ENCODE results near the gene ELF1.

Gene ELF1

DNA sequence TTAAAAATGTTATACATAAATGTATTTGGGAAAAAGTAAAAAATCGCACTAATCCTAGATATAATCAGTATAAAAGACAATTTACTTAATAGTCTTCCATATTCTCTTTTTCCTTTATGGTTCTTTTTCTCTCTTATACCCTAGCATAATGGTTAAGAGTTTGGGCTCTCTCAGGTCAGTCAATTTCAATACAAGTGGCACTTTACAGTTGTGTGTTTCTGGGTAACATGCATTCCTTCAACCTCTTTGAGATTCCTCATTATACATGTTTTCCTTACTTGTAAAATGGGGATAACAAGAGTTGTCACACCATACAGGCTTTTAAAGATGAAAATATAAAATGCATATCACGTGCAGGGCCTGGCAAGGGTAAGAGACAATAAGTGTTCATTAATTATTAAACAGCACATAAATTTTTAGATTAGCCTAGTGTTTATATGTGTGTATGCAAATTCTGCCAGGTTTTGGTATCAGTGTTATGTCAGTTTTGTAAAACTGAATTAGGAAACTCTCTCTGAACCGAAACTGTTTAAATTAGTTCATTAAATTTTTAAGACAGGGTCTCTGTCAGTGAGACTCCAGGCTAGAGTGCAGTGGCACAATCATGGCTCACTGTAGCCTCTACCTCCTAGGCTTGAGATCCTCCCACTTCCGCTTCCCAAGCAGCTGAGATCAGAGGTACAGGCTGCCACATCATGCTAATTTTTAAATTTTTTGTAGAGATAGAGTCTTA lies 49.8 kb downstream of the ELF1 start:
- DNase-seq (ENCODE audit: low spot score), result no peak
- in situ Hi-C loops (cut with MboI; ENCODE audit: low sequenced_read_pairs, unreplicated experiment), result no loop called here

DNA sequence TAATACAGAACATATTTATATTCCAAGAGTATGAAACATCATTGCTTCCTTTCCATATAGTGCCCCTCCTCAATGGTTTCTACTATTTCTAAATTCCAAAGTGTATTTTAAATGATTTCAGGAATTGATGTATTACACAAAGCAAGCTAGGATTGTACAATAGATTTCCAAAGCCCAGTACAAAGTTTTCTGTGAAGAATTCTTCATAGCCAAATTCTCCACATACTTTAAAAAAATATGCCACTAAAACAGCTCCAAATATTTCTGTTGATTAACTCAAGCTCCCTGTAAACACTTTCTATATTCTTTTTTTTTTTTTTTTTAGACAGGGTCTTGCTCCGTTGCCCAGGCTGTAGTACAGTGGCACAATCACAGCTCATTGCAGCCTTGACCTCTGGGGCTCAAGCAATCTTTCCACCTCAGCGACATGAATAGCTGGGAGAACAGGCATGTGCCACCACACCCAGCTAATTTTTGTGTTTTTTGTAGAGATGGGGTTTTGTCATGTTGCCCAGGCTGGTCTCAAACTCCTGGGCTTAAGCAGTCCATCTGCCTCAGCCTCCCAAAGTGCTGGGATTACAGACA lies 50.6 kb downstream of the ELF1 start:
- TF ChIP-seq, protein P1, sequence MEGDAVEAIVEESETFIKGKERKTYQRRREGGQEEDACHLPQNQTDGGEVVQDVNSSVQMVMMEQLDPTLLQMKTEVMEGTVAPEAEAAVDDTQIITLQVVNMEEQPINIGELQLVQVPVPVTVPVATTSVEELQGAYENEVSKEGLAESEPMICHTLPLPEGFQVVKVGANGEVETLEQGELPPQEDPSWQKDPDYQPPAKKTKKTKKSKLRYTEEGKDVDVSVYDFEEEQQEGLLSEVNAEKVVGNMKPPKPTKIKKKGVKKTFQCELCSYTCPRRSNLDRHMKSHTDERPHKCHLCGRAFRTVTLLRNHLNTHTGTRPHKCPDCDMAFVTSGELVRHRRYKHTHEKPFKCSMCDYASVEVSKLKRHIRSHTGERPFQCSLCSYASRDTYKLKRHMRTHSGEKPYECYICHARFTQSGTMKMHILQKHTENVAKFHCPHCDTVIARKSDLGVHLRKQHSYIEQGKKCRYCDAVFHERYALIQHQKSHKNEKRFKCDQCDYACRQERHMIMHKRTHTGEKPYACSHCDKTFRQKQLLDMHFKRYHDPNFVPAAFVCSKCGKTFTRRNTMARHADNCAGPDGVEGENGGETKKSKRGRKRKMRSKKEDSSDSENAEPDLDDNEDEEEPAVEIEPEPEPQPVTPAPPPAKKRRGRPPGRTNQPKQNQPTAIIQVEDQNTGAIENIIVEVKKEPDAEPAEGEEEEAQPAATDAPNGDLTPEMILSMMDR (IDR thresholded peaks at IDR 0.05; ENCODE audit: borderline replicate concordance, control extremely low read depth, extremely low read depth, insufficient read depth, missing control alignments), result no peak
- no peak for DNase-seq (ENCODE audit: low spot score)
- in situ Hi-C loops (cut with MboI; ENCODE audit: low sequenced_read_pairs, unreplicated experiment), result no loop called here

More for the DNA sequence above, 49.8 kb downstream of the ELF1 start:
- TF ChIP-seq, protein P1 (IDR thresholded peaks at IDR 0.05; ENCODE audit: borderline replicate concordance, control extremely low read depth, extremely low read depth, insufficient read depth, missing control alignments), result no peak

DNA sequence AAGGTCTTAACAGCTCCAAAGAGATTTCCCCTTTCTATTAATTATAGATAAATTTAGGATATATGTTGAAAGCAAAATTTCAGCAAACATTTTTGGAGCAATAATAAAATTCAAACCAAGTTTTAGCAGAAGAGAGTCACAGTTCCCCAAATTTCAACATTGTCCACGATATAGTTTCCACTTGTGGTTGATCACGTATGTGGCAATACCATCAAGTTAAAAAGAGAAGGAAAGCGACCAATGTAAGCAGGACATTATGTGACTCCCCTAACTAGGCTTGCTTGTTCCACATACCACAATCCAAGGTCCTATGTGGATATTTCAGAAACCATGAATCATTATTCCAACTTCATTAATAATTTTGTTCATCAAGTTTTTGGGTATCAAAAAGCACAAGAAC lies 52.8 kb downstream of the ELF1 start:
- no peak for DNase-seq (ENCODE audit: low spot score)
- TF ChIP-seq, protein P1 (IDR thresholded peaks at IDR 0.05; ENCODE audit: borderline replicate concordance, control extremely low read depth, extremely low read depth, insufficient read depth, missing control alignments), result no peak
- in situ Hi-C loops (cut with MboI; ENCODE audit: low sequenced_read_pairs, unreplicated experiment), result no loop called here

DNA sequence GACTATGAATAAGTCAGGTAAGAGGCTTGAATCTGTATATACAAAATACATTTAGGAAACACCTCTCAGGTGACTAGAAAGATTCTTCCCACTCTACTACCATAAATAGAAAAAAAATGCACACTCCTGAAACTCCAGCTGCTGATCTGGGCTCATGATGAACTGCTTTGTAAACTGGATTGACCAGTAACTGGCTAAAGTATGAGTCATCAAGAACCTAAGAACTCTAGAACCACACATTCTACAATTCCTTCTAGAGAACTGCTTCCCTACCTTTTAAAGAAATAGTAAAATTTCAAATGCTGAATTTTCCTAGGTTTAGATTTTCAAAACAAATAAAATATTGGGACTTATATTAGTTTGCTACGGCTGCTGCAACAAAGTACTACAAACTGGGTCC lies 55.2 kb downstream of the ELF1 start:
- no peak for DNase-seq (ENCODE audit: low spot score)
- in situ Hi-C loops (cut with MboI; ENCODE audit: low sequenced_read_pairs, unreplicated experiment), result no loop called here
- TF ChIP-seq, protein P1 (IDR thresholded peaks at IDR 0.05; ENCODE audit: borderline replicate concordance, control extremely low read depth, extremely low read depth, insufficient read depth, missing control alignments), result no peak

DNA sequence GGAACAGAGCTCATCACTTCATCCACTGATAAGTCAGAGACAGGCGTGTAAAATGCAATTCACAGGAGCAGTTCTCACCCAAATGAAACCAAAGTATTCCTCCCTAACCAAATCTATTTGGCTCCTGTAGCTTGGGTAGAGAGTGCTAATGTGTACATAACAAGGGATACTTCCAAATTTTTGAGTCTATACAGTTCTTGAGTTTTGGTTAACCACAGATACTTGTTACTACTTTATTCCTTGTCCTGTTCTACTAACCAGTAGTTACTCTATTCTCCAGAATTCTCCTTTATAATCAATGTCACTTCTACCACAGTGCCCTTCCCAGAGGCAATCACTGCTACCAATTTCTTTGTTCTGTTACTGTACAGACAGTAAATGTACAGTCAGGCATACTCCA lies 57.3 kb downstream of the ELF1 start:
- TF ChIP-seq, protein P1 (IDR thresholded peaks at IDR 0.05; ENCODE audit: borderline replicate concordance, control extremely low read depth, extremely low read depth, insufficient read depth, missing control alignments), result no peak
- in situ Hi-C loops (cut with MboI; ENCODE audit: low sequenced_read_pairs, unreplicated experiment), result no loop called here
- DNase-seq (ENCODE audit: low spot score), result no peak

DNA sequence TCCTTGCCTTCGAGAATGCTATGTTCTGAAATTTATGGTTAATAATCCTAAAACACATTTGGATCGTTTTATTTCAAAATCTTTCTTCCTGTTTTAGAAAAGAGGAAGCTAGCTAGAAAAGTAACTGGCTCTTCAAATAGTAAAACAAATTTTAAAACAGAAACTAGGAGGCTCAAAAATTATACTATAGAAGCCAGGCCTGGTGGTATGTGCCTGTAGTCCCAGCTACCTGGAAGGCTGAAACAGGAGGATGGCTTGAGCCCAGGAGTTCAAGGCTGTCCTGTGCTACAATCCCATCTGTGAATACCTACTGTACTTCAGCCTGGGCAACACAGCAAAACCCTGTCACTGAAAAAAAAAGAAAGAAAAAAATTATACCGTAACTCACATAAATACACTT lies 57.9 kb downstream of the ELF1 start:
- in situ Hi-C loops (cut with MboI; ENCODE audit: low sequenced_read_pairs, unreplicated experiment), result no loop called here
- TF ChIP-seq, protein P1 (IDR thresholded peaks at IDR 0.05; ENCODE audit: borderline replicate concordance, control extremely low read depth, extremely low read depth, insufficient read depth, missing control alignments), result no peak

More for the DNA sequence above, 57.9 kb downstream of the ELF1 start:
- DNase-seq (ENCODE audit: low spot score), result no peak

Data from GM13976 (cell line).